GM23248 (cell line): ENCODE measurements around the gene SLX4IP. TPM values are rescaled to one million over a fixed set of nuclear protein-coding genes. Genes with fewer than 3 reads are reported as not detected.

ENCODE experiments used
- DNase-seq: peaks from one replicate; pipeline ENCODE4 v3.0.0-alpha.2; 2015
- H2AFZ ChIP-seq: fragments of 200-600 bp; sonication (generic); 2 replicates; pipeline ENCODE4 v1.6.1; 2016; ENCODE audit warnings: antibody characterized with exemption
- H3F3A ChIP-seq: fragments of 200-600 bp; sonication (generic); 2 replicates; pipeline ENCODE4 v1.6.1; 2016; ENCODE audit warnings: mild to moderate bottlenecking, antibody characterized with exemption, mixed run types; ENCODE audit not compliant: insufficient read depth
- H3K27ac ChIP-seq: fragments of 200-600 bp; sonication (generic); 2 replicates; pipeline ENCODE4 v1.5.1; 2016; ENCODE audit warnings: mild to moderate bottlenecking
- H3K27me3 ChIP-seq: fragments of 200-600 bp; sonication (generic); replicated peaks from 2 replicates; pipeline ENCODE4 v1.6.1; 2016; ENCODE audit warnings: mild to moderate bottlenecking; ENCODE audit not compliant: insufficient read depth
- H3K36me3 ChIP-seq: fragments of 200-600 bp; sonication (generic); 2 replicates; pipeline ENCODE4 v1.6.1; 2016; ENCODE audit warnings: low read depth, mild to moderate bottlenecking
- H3K4me1 ChIP-seq: fragments of 200-600 bp; sonication (generic); 2 replicates; pipeline ENCODE4 v1.6.1; 2016; ENCODE audit warnings: mild to moderate bottlenecking; ENCODE audit not compliant: insufficient read depth
- H3K4me2 ChIP-seq: fragments of 200-600 bp; sonication (generic); one replicate; pipeline ENCODE4 v1.6.1; 2016; ENCODE audit warnings: mild to moderate bottlenecking; ENCODE audit not compliant: unreplicated experiment
- H3K4me3 ChIP-seq: fragments of 200-600 bp; sonication (generic); 2 replicates; pipeline ENCODE4 v1.5.1; 2016; ENCODE audit warnings: mild to moderate bottlenecking
- H3K79me2 ChIP-seq: fragments of 200-600 bp; sonication (generic); 2 replicates; pipeline ENCODE4 v1.6.1; 2016; ENCODE audit warnings: mild to moderate bottlenecking; ENCODE audit not compliant: insufficient read depth
- H3K9ac ChIP-seq: fragments of 200-600 bp; sonication (generic); 2 replicates; pipeline ENCODE4 v1.6.1; 2016; ENCODE audit warnings: mild to moderate bottlenecking
- H3K9me2 ChIP-seq: fragments of 200-600 bp; sonication (generic); 2 replicates; pipeline ENCODE4 v1.6.1; 2016; ENCODE audit warnings: mixed run types, mild to moderate bottlenecking, moderate library complexity; ENCODE audit not compliant: insufficient read depth
- H3K9me3 ChIP-seq: fragments of 200-600 bp; sonication (generic); one replicate; pipeline ENCODE4 v1.6.1; 2017; ENCODE audit warnings: low read depth
- H4K20me1 ChIP-seq: fragments of 200-600 bp; sonication (generic); 2 replicates; pipeline ENCODE4 v1.6.0; 2016; ENCODE audit not compliant: insufficient read depth
- EZH2 ChIP-seq: fragments of 200-600 bp; sonication (generic); IDR thresholded peaks from 2 replicates; pipeline ENCODE4 v1.6.1; 2018; ENCODE audit warnings: antibody characterized with exemption, mild to moderate bottlenecking; ENCODE audit not compliant: insufficient read depth, poor library complexity, severe bottlenecking
- EZH2phosphoT487 ChIP-seq: fragments of 200-600 bp; sonication (generic); IDR thresholded peaks from 2 replicates; pipeline ENCODE4 v1.6.1; 2018; ENCODE audit warnings: antibody characterized with exemption, moderate library complexity, mild to moderate bottlenecking, low read depth; ENCODE audit not compliant: insufficient read depth
- WGBS, 2 experiments: methylation state at CpG; one replicate each; pipeline ENCODE4 v1.1.6; 2015 to 2017; ENCODE audit warnings: low lambda C conversion rate in 2 of 2, low coverage in 1 of 2; ENCODE audit errors: missing lambda C conversion rate in 2 of 2; 5-methylcytosine and 5-hydroxymethylcytosine counted together
- in situ Hi-C: fragments of 300-500 bp; cut with MboI; formaldehyde crosslinking; loops from 2 replicates; pipeline ENCODE4 v1.15.0; 2020
- polyA plus RNA-seq: library from polyadenylated mRNA; unstranded; fragments of >200 nt; fragmentation: Nextera tagmentation; extraction: Ambion mirVana; gene quantifications from 2 replicates; pipeline ENCODE4 v1.2.1, GENCODE V29; 2016
- total RNA-seq: library from RNA; depleted of rRNA; stranded (reverse); fragments of >200 nt; shearing (Covaris generic); gene quantifications from 2 replicates; pipeline ENCODE4 v1.2.3, GENCODE V29; 2014

Gene SLX4IP
- total and polyA plus RNA-seq, 2 experiments from 2014 or later, result 3.7 to 3.9 TPM

GRCh38 chr20:10654630-10655029 is 219.5 kb downstream of the SLX4IP start:
- Histone ChIP-seq H3K9ac (no peak overlapping the region), H3K4me1 (peaks cover 8% of the 10 kb centered on the region), H3K4me3 (no peak overlapping the region), H3K9me2 (no peaks in the 10 kb centered on the region), H4K20me1 (no peaks in the 10 kb centered on the region), H2AFZ (no peak overlapping the region), H3K9me3 (no peaks in the 10 kb centered on the region), H3K79me2 (no peaks in the 10 kb centered on the region), H3K27me3 (no peaks in the 10 kb centered on the region), H3F3A (no peaks in the 10 kb centered on the region), H3K4me2 (no peak overlapping the region), H3K27ac (no peak overlapping the region), H3K36me3 (no peaks in the 10 kb centered on the region)
- DNase-seq, result no peak
- in situ Hi-C loops, result loop anchor here (25.0 kb wide), 1 partner anchor 883 kb away; no protein-coding TSS in a partner anchor
- TF ChIP-seq EZH2 (no peak), EZH2phosphoT487 (no peak)
- 90% methylated on average over 7 of the region's 7 CpGs for WGBS, 2 experiments

GRCh38 chr20:10655720-10656669 is 220.9 kb downstream of the SLX4IP start:
- 76 to 84% methylated on average over 15 of the region's 15 CpGs for WGBS, 2 experiments
- in situ Hi-C loops, result loop anchor here (25.0 kb wide), 1 partner anchor 881 kb away; no protein-coding TSS in a partner anchor
- Histone ChIP-seq H3K27ac (no peak overlapping the region), H3K9me3 (no peaks in the 10 kb centered on the region), H3F3A (no peaks in the 10 kb centered on the region), H3K9ac (no peak overlapping the region), H3K36me3 (no peaks in the 10 kb centered on the region), H3K4me3 (no peak overlapping the region), H2AFZ (no peak overlapping the region), H3K79me2 (no peaks in the 10 kb centered on the region), H3K4me1 (peaks cover 8% of the 10 kb centered on the region), H3K9me2 (no peaks in the 10 kb centered on the region), H4K20me1 (no peaks in the 10 kb centered on the region), H3K27me3 (no peaks in the 10 kb centered on the region), H3K4me2 (no peak overlapping the region)
- TF ChIP-seq EZH2 (no peak), EZH2phosphoT487 (no peak)
- DNase-seq, result no peak

- no peak for DNase-seq
- Histone ChIP-seq H3K9me2 (no peaks in the 10 kb centered on the region), H3K79me2 (no peaks in the 10 kb centered on the region), H3K9me3 (no peaks in the 10 kb centered on the region), H3K27me3 (no peaks in the 10 kb centered on the region), H3F3A (no peaks in the 10 kb centered on the region), H3K4me2 (no peak overlapping the region), H3K27ac (no peak overlapping the region), H2AFZ (no peak overlapping the region), H3K9ac (no peak overlapping the region), H3K4me1 (peaks cover 8% of the 10 kb centered on the region), H3K36me3 (no peaks in the 10 kb centered on the region), H4K20me1 (no peaks in the 10 kb centered on the region), H3K4me3 (no peak overlapping the region)
- TF ChIP-seq EZH2 (no peak), EZH2phosphoT487 (no peak)
- WGBS, 2 experiments, result 98 to 100% methylated on average over 1 of the region's 1 CpG
- in situ Hi-C loops, result loop anchor here (25.0 kb wide), 1 partner anchor 880 kb away; no protein-coding TSS in a partner anchor
Observed at GRCh38 chr20:10657453-10657852, 222.3 kb downstream of the SLX4IP start.

- Histone ChIP-seq H3K9me3 (no peaks in the 10 kb centered on the region), H3K27me3 (no peaks in the 10 kb centered on the region), H2AFZ (no peak overlapping the region), H3K27ac (no peak overlapping the region), H3K36me3 (no peaks in the 10 kb centered on the region), H3K79me2 (no peaks in the 10 kb centered on the region), H4K20me1 (no peaks in the 10 kb centered on the region), H3K4me3 (no peak overlapping the region), H3K9ac (no peak overlapping the region), H3K4me2 (no peak overlapping the region), H3K4me1 (peaks cover 8% of the 10 kb centered on the region), H3K9me2 (no peaks in the 10 kb centered on the region), H3F3A (no peaks in the 10 kb centered on the region)
- in situ Hi-C loops, result loop anchor here (25.0 kb wide), 1 partner anchor 879 kb away; no protein-coding TSS in a partner anchor
- WGBS, 2 experiments, result 71 to 75% methylated on average over 13 of the region's 13 CpGs
- TF ChIP-seq EZH2phosphoT487 (no peak), EZH2 (no peak)
- peak; percentile 59 for DNase-seq
Observed at GRCh38 chr20:10658051-10658823, 223.1 kb downstream of the SLX4IP start.
